Endothelial cell of umbilical vein (primary cell): ENCODE data around the gene PPHLN1. TPM values are rescaled to one million over a fixed set of nuclear protein-coding genes. Genes with fewer than 3 reads are reported as not detected.

Source experiments
- BruUV-seq: library from RNA; stranded (reverse); fragments of 400-500 nt; replicated peaks from 2 replicates; lab custom pipeline; 2021; lab: Mats Ljungman, UMichigan
- CTCF ChIA-PET: fragments of 300-600, 350-600 bp; sonication (Branson Sonifier 250); formaldehyde crosslinking; loops from one replicate; lab custom pipeline; 2021; ENCODE audit warnings: antibody characterized with exemption, inconsistent platforms; lab: Charles Lee
- POLR2A ChIA-PET: fragments of 300-600, 350-600 bp; sonication (Branson Sonifier 250); formaldehyde crosslinking; loops from one replicate; lab custom pipeline; 2021; ENCODE audit warnings: antibody characterized with exemption, inconsistent platforms; lab: Charles Lee
- DNase-seq: peaks from one replicate; pipeline ENCODE4 v3.0.0-alpha.2; 2011; ENCODE audit warnings: low read depth, low spot score
- FAIRE-seq: peaks from 2 replicates; lab custom pipeline; 2011; peaks lifted over from hg19 to GRCh38; lab: Jason Lieb, UNC
- H2AFZ ChIP-seq: 2 replicates; pipeline ENCODE4 v1.6.0; 2012; ENCODE audit warnings: low read depth, low read length, control low read depth, inconsistent platforms
- H3K27ac ChIP-seq: 2 replicates; pipeline ENCODE4 v1.5.1; 2011; ENCODE audit warnings: low read depth, mild to moderate bottlenecking, control low read depth, low read length, moderate library complexity; ENCODE audit not compliant: insufficient read depth
- H3K27me3 ChIP-seq, 2 experiments: 2 replicates each; pipeline versions ENCODE4 v1.6.0 to v1.6.1; 2011; ENCODE audit warnings: low read length in 2 of 2, mixed read lengths in 1 of 2; ENCODE audit not compliant: control insufficient read depth in 2 of 2, insufficient read depth in 2 of 2
- H3K36me3 ChIP-seq, 2 experiments: 2 replicates in 1 of 2; 3 replicates in 1 of 2; pipeline ENCODE4 v1.5.1; 2011; ENCODE audit warnings: low read length in 2 of 2, mild to moderate bottlenecking in 1 of 2, moderate library complexity in 1 of 2; ENCODE audit not compliant: control insufficient read depth in 2 of 2, insufficient read depth in 2 of 2; ENCODE audit errors: extremely low read depth in 1 of 2
- H3K4me1 ChIP-seq: 3 replicates; pipeline ENCODE4 v1.5.1; 2011; ENCODE audit warnings: mild to moderate bottlenecking, low read length; ENCODE audit not compliant: control insufficient read depth, insufficient read depth; ENCODE audit errors: extremely low read depth
- H3K4me2 ChIP-seq: 2 replicates; pipeline ENCODE4 v1.6.1; 2011; ENCODE audit warnings: low read length, control low read depth, mixed read lengths; ENCODE audit not compliant: insufficient read depth
- H3K4me3 ChIP-seq, 3 experiments: fragments of 200-600 bp in 1 of 3; sonication (generic), shearing (Covaris generic) in 1 of 3; replicated peaks in 1 of 3; 2 replicates each; pipeline ENCODE4 v1.5.1; 2011 to 2016; ENCODE audit warnings: control low read depth in 3 of 3, low read length in 3 of 3, mild to moderate bottlenecking in 2 of 3, inconsistent platforms in 1 of 3, low read depth in 1 of 3, moderate library complexity in 1 of 3; ENCODE audit not compliant: insufficient read depth in 1 of 3
- H3K79me2 ChIP-seq: 2 replicates; pipeline ENCODE4 v1.6.0; 2012; ENCODE audit warnings: low read length, inconsistent platforms; ENCODE audit not compliant: control insufficient read depth, insufficient read depth
- H3K9ac ChIP-seq: replicated peaks from 2 replicates; pipeline ENCODE3; 2011; ENCODE audit warnings: low read length, control low read depth; ENCODE audit not compliant: insufficient read depth; ENCODE audit errors: extremely low read depth
- H3K9me1 ChIP-seq: replicated peaks from 3 replicates; pipeline ENCODE4 v1.6.0; 2011; ENCODE audit warnings: mild to moderate bottlenecking, low read length; ENCODE audit not compliant: control insufficient read depth, insufficient read depth; ENCODE audit errors: extremely low read depth
- H3K9me3 ChIP-seq: replicated peaks from 2 replicates; pipeline ENCODE4 v1.5.1; 2012; ENCODE audit warnings: low read length, inconsistent platforms; ENCODE audit not compliant: control insufficient read depth, insufficient read depth
- H4K20me1 ChIP-seq: replicated peaks from 2 replicates; pipeline ENCODE3; 2011; ENCODE audit warnings: mild to moderate bottlenecking, low read length; ENCODE audit not compliant: control insufficient read depth, insufficient read depth; ENCODE audit errors: extremely low read depth
- EZH2 ChIP-seq: IDR thresholded peaks from 2 replicates; pipeline ENCODE4 v1.6.1; 2012; ENCODE audit warnings: borderline replicate concordance, low read depth, mild to moderate bottlenecking, moderate library complexity, low read length, inconsistent platforms; ENCODE audit not compliant: severe bottlenecking
- FOS ChIP-seq: IDR thresholded peaks from 2 replicates; pipeline ENCODE4 v1.6.1; 2011; ENCODE audit warnings: mild to moderate bottlenecking, low read length, moderate library complexity, borderline replicate concordance; ENCODE audit not compliant: insufficient read depth
- GATA2 ChIP-seq: IDR thresholded peaks from 2 replicates; pipeline ENCODE4 v1.7.0; 2011; ENCODE audit warnings: low read depth, mild to moderate bottlenecking, moderate library complexity, mixed read lengths, low read length; ENCODE audit not compliant: insufficient read length, insufficient read depth
- JUN ChIP-seq: IDR thresholded peaks from 2 replicates; pipeline ENCODE4 v1.6.1; 2011; ENCODE audit warnings: borderline replicate concordance, low read depth; ENCODE audit not compliant: insufficient read length, insufficient read depth
- MAX ChIP-seq: IDR thresholded peaks from 2 replicates; pipeline ENCODE4 v1.6.1; 2011; ENCODE audit not compliant: insufficient read depth, insufficient read length
- MYC ChIP-seq: IDR thresholded peaks from one replicate; pipeline ENCODE4 v1.6.1; 2011; ENCODE audit warnings: mild to moderate bottlenecking, low read depth, low read length
- POLR2A ChIP-seq: IDR thresholded peaks from 2 replicates; pipeline ENCODE4 v1.6.1; 2012; ENCODE audit warnings: low read depth, mild to moderate bottlenecking, control low read depth, low read length
- POLR2AphosphoS5 ChIP-seq: IDR thresholded peaks from 2 replicates; pipeline ENCODE4 v1.6.1; 2012; ENCODE audit warnings: low read depth, mild to moderate bottlenecking, control low read depth, low read length, moderate library complexity; ENCODE audit not compliant: insufficient read depth
- dilution Hi-C: fragments of 300-500 bp; cut with MboI; formaldehyde crosslinking; loops from one replicate; pipeline ENCODE4 v1.15.0; 2019; ENCODE audit warnings: low sequenced_read_pairs; ENCODE audit not compliant: extremely low pct_ligation_motif_present
- intact Hi-C: fragments of 100-400 bp; cut with micrococcal nuclease; formaldehyde crosslinking; loops from one replicate; pipeline ENCODE4 v1.10.0; 2022
- polyA plus RNA-seq, 4 experiments: library from polyadenylated mRNA; depleted of rRNA in 3 of 4; stranded (reverse) in 3 of 4; unstranded in 1 of 4; fragments of >200 nt; gene quantifications; 2 replicates each; pipeline versions ENCODE4 v1.2.1 to v1.2.3, GENCODE V29; 2011 to 2012; ENCODE audit warnings: missing spikeins in 1 of 4
- total RNA-seq: library from RNA; stranded (reverse); gene quantifications from 2 replicates; pipeline ENCODE4 v1.2.3, GENCODE V29; 2021
- TF ChIP-seq, protein P1 (sequence below), 2 donors: IDR thresholded peaks; 1 replicate in 1 of 2; 2 replicates in 1 of 2; pipeline ENCODE4 v1.5.1; 2011; ENCODE audit warnings: low read length in 2 of 2, mild to moderate bottlenecking in 2 of 2, moderate library complexity in 2 of 2, control low read depth in 1 of 2, inconsistent platforms in 1 of 2, low read depth in 1 of 2; ENCODE audit not compliant: insufficient read depth in 1 of 2; ENCODE audit errors: extremely low read depth in 1 of 2

The PPHLN1 gene
- total and polyA plus RNA-seq, 2 donors (not counting 3 experiments of a cell fraction or from before 2014, with no cell fraction given), result 23.4 to 62.2 TPM

GRCh38 chr12:42448841-42449240, 122.9 kb downstream of the PPHLN1 start:
- POLR2A ChIA-PET, result no interaction called here
- H3K4me3 ChIP-seq, result no peak overlapping the region
- no peaks in the 10 kb centered on the region for H3K9me1 ChIP-seq
- H3K79me2 ChIP-seq, result no peaks in the 10 kb centered on the region
- dilution Hi-C loops (no loop called here), intact Hi-C loops (no loop called here)
- peaks cover 35% of the 10 kb centered on the region for H3K4me1 ChIP-seq
- H3K27ac ChIP-seq, result no peak overlapping the region
- no peaks in the 10 kb centered on the region for H3K9me3 ChIP-seq
- H3K27me3 ChIP-seq, result no peaks in the 10 kb centered on the region
- CTCF ChIA-PET, result interaction anchor here (1.0 to 1.4 kb wide), 2 partner anchors 14 to 77 kb away, joined by 3 to 4 read pairs; no protein-coding TSS in a partner anchor
- BruUV-seq, result no TSS peak
- H3K9ac ChIP-seq, result no peak overlapping the region
- no peak overlapping the region for H2AFZ ChIP-seq
- no peak for FAIRE-seq
- TF ChIP-seq GATA2 (no peak), POLR2AphosphoS5 (no peak), EZH2 (no peak), POLR2A (no peak), MYC (no peak), JUN (no peak), FOS (no peak), MAX (no peak)
- TF ChIP-seq, protein P1, sequence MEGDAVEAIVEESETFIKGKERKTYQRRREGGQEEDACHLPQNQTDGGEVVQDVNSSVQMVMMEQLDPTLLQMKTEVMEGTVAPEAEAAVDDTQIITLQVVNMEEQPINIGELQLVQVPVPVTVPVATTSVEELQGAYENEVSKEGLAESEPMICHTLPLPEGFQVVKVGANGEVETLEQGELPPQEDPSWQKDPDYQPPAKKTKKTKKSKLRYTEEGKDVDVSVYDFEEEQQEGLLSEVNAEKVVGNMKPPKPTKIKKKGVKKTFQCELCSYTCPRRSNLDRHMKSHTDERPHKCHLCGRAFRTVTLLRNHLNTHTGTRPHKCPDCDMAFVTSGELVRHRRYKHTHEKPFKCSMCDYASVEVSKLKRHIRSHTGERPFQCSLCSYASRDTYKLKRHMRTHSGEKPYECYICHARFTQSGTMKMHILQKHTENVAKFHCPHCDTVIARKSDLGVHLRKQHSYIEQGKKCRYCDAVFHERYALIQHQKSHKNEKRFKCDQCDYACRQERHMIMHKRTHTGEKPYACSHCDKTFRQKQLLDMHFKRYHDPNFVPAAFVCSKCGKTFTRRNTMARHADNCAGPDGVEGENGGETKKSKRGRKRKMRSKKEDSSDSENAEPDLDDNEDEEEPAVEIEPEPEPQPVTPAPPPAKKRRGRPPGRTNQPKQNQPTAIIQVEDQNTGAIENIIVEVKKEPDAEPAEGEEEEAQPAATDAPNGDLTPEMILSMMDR (IDR thresholded peaks at IDR 0.05; ENCODE audit: extremely low read depth in 1 of 2, insufficient read depth in 1 of 2, low read depth in 1 of 2, low read length in 2 of 2), result no peak
- no peaks in the 10 kb centered on the region for H4K20me1 ChIP-seq
- H3K36me3 ChIP-seq, result peaks cover 2% of the 10 kb centered on the region in 2 experiments
- no peak for DNase-seq
- H3K4me2 ChIP-seq, result no peak overlapping the region
